BE2C (cell line): ENCODE results near the gene ACMSD.

Experiments used
- DNase-seq: peaks from one replicate; pipeline ENCODE4 v3.0.0-alpha.2; 2020
- H3K27me3 ChIP-seq: fragments of 250-450 bp; sonication (Bioruptor Pico); 2 replicates; pipeline ENCODE4 v1.5.1; 2020; ENCODE audit warnings: mild to moderate bottlenecking
- H3K36me3 ChIP-seq: fragments of 250-450 bp; sonication (Bioruptor Pico); 2 replicates; pipeline ENCODE4 v1.5.1; 2020; ENCODE audit warnings: mild to moderate bottlenecking
- H3K4me1 ChIP-seq: fragments of 250-450 bp; sonication (Bioruptor Pico); 2 replicates; pipeline ENCODE4 v1.5.1; 2020
- H3K4me3 ChIP-seq: 2 replicates; pipeline ENCODE4 v1.5.1; 2011; ENCODE audit warnings: low read depth, low read length
- H3K9me3 ChIP-seq: fragments of 250-450 bp; sonication (Bioruptor Pico); 2 replicates; pipeline ENCODE4 v1.5.1; 2020
- CTCF ChIP-seq: IDR thresholded peaks from 2 replicates; pipeline ENCODE4 v1.5.1; 2012; ENCODE audit warnings: mild to moderate bottlenecking, low read depth, low read length

The ACMSD gene

GRCh38 chr2:134926231-134926931, 88.0 kb downstream of the ACMSD start:
- DNase-seq, result no peak
- H3K27me3 ChIP-seq, result no peaks in the 10 kb centered on the region
- no peaks in the 10 kb centered on the region for H3K36me3 ChIP-seq
- H3K4me3 ChIP-seq, result no peak overlapping the region
- TF ChIP-seq CTCF, result no peak
- no peaks in the 10 kb centered on the region for H3K4me1 ChIP-seq
- H3K9me3 ChIP-seq, result no peaks in the 10 kb centered on the region

- no peak for DNase-seq
Observed at GRCh38 chr2:134927195-134927594, 88.8 kb downstream of the ACMSD start.

GRCh38 chr2:134932864-134933526, 94.6 kb downstream of the ACMSD start:
- H3K4me1 ChIP-seq, result no peaks in the 10 kb centered on the region
- no peaks in the 10 kb centered on the region for H3K27me3 ChIP-seq
- no peak overlapping the region for H3K4me3 ChIP-seq
- TF ChIP-seq CTCF, result no peak
- DNase-seq, result no peak
- H3K36me3 ChIP-seq, result no peaks in the 10 kb centered on the region; the same call in 1 of the 2 replicates
- H3K9me3 ChIP-seq, result no peaks in the 10 kb centered on the region

More at GRCh38 chr2:134927195-134927594, 88.8 kb downstream of the ACMSD start:
- TF ChIP-seq CTCF, result no peak
- H3K9me3 ChIP-seq, result no peaks in the 10 kb centered on the region
- no peaks in the 10 kb centered on the region for H3K27me3 ChIP-seq
- H3K4me3 ChIP-seq, result no peak overlapping the region
- no peaks in the 10 kb centered on the region for H3K4me1 ChIP-seq
- H3K36me3 ChIP-seq, result no peaks in the 10 kb centered on the region

GRCh38 chr2:134933732-134934131, 95.3 kb downstream of the ACMSD start:
- Histone ChIP-seq H3K4me1 (no peaks in the 10 kb centered on the region), H3K4me3 (no peak overlapping the region), H3K9me3 (no peaks in the 10 kb centered on the region), H3K27me3 (no peaks in the 10 kb centered on the region), H3K36me3 (no peaks in the 10 kb centered on the region; the same call in none of the 2 replicates)
- no peak for DNase-seq
- no peak for TF ChIP-seq CTCF

GRCh38 chr2:134934150-134934549, 95.7 kb downstream of the ACMSD start:
- Histone ChIP-seq H3K4me3 (no peak overlapping the region), H3K27me3 (no peaks in the 10 kb centered on the region), H3K36me3 (no peaks in the 10 kb centered on the region; the same call in none of the 2 replicates), H3K4me1 (no peaks in the 10 kb centered on the region), H3K9me3 (no peaks in the 10 kb centered on the region)
- no peak for DNase-seq
- TF ChIP-seq CTCF, result no peak

GRCh38 chr2:134934641-134935040, 96.2 kb downstream of the ACMSD start:
- H3K36me3 ChIP-seq, result no peaks in the 10 kb centered on the region; the same call in none of the 2 replicates
- no peak overlapping the region for H3K4me3 ChIP-seq
- no peaks in the 10 kb centered on the region for H3K4me1 ChIP-seq
- no peaks in the 10 kb centered on the region for H3K27me3 ChIP-seq
- H3K9me3 ChIP-seq, result no peaks in the 10 kb centered on the region
- TF ChIP-seq CTCF, result no peak
- no peak for DNase-seq
